Measurements from ENCODE around the gene MMADHC.

The MMADHC gene

DNA sequence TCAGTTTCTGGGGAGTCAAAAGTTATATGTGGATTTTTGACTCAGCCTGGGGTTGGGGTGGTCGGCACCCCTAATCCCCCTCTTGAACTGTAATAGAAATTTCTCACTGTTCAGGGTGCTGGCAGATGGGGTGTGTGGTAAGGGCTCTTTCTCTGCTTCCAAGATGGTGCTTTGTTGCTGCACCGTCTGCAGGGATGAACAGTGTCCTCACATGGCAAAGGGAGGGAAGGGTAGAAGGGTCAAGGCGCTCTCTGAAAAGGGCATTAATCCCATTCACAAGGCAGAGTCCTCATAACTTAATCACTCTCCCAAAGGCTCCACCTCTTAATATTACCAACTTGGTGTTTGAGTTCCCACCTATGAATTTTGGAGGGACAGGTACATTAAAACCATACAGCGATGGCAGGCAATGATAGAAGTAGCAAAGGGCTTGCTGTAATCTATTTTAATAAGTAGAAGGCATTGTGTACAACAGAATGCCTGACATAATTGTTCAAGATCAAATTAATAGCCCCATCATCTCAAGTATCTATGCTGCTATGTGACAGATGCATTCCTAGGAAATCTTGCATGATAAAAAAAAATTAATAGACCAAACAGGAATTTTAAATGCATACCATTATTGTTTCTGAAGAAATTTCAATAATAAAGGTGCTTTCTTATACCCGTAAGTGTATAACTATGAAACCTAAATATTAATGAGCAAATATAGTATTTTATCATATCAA, 28.1 kb downstream of the MMADHC start:
- in situ Hi-C loops (cut with HindIII; ENCODE audit: low sequenced_read_pairs): loop anchor here (25.0 kb wide), 1 partner anchor 547 kb away; no protein-coding TSS in a partner anchor

- in situ Hi-C loops (cut with HindIII; ENCODE audit: low sequenced_read_pairs): loop anchor here (25.0 kb wide), 1 partner anchor 544 kb away; no protein-coding TSS in a partner anchor
Measured at GRCh38 chr2:149556452-149556851, 31.1 kb downstream of the MMADHC start.

- in situ Hi-C loops (cut with HindIII; ENCODE audit: low sequenced_read_pairs): loop anchor here (25.0 kb wide), 1 partner anchor 541 kb away; no protein-coding TSS in a partner anchor
Measured at GRCh38 chr2:149552830-149553229, 34.7 kb downstream of the MMADHC start.

GRCh38 chr2:149552226-149552625, 35.3 kb downstream of the MMADHC start:
- in situ Hi-C loops (cut with HindIII; ENCODE audit: low sequenced_read_pairs): loop anchor here (25.0 kb wide), 1 partner anchor 540 kb away; no protein-coding TSS in a partner anchor

GRCh38 chr2:149544692-149545091, 42.9 kb downstream of the MMADHC start:
- in situ Hi-C loops (cut with HindIII; ENCODE audit: low sequenced_read_pairs): no loop called here

- in situ Hi-C loops (cut with HindIII; ENCODE audit: low sequenced_read_pairs): no loop called here
Measured at GRCh38 chr2:149543845-149544244, 43.7 kb downstream of the MMADHC start.

GRCh38 chr2:149540138-149540537, 47.4 kb downstream of the MMADHC start:
- in situ Hi-C loops (cut with HindIII; ENCODE audit: low sequenced_read_pairs): no loop called here

DNA sequence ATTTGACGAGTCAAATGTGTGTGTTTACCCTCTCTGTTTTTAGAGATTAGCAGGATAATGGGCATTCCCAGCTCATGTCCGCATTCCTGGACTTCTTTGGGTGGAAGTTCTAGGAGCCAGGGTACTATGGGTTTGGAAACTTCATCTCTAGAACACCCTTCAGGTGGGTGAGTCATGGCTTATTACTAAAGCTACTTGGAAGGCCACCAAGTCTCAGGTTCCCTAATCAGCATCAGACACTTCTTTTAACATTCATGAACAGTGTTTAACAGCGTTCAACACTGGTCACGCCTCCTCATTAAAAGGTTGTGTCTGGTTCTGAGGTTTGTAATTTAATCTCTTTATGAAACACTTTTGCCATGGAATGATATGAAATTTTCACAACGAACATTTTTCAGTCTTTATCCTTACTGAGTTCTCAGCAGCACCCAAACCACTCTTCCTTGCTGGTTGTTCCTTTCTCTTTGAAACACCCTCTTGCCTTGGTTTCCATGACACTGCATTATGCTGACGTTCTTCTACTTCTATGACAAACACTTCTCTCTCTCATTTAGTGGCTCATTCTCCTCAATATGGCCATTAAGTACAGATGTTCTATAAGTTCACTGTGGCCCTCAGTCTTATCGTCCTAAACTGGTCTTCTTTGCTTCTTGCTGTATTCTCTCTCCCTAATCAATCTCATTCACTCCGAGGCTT, 49.3 kb downstream of the MMADHC start:
- in situ Hi-C loops (cut with HindIII; ENCODE audit: low sequenced_read_pairs): no loop called here

GRCh38 chr2:149537092-149537726, 50.4 kb downstream of the MMADHC start:
- in situ Hi-C loops (cut with HindIII; ENCODE audit: low sequenced_read_pairs): no loop called here

DNA sequence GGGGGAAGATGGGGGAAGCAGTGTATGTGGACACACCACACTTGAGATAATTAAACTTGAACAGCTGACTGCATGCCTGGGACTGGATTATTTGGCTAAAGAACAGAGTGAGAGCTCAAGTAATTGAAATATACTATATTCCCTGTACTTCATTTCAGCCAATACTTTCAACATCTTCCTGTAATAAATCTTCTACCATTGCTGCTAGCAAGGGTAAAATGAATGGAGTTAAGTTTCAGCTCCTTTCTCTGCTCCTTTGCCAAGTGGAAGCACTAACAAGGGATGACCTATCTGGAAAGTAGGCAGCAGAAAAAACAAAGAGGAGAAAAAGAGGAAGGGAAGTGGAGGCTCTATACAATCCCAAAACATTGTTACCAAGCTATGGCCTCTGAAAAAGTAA, 50.9 kb downstream of the MMADHC start:
- in situ Hi-C loops (cut with HindIII; ENCODE audit: low sequenced_read_pairs): no loop called here

- in situ Hi-C loops (cut with HindIII; ENCODE audit: low sequenced_read_pairs): no loop called here
Measured at GRCh38 chr2:149534674-149535073, 52.9 kb downstream of the MMADHC start.

- in situ Hi-C loops (cut with HindIII; ENCODE audit: low sequenced_read_pairs): no loop called here
Measured at GRCh38 chr2:149528983-149529382, 58.6 kb downstream of the MMADHC start.

- in situ Hi-C loops (cut with HindIII; ENCODE audit: low sequenced_read_pairs): no loop called here
Measured at GRCh38 chr2:149527998-149528755, 59.4 kb downstream of the MMADHC start.

- in situ Hi-C loops (cut with HindIII; ENCODE audit: low sequenced_read_pairs): no loop called here
Measured at GRCh38 chr2:149526689-149527088, 60.9 kb downstream of the MMADHC start.

DNA sequence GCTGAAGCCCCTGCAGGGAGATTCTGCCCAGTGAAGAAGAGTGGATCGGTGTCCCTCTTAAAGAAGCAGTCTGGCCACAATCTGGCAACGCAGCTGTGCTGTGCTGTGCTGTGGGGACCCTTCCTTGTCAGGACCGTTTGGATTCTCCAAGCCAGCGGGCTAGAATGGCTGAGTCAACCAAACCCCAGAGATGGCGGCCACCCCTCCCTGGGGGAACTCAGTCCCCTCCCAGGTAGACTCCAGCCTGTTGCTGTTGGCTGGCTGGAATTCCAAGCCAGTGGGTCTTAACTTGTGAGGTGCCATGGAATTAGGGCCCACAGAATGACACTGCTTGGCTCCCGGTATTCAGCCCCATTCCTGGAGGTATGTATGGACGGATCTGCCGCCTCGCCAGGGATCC, 62.3 kb downstream of the MMADHC start:
- in situ Hi-C loops (cut with HindIII; ENCODE audit: low sequenced_read_pairs): no loop called here

All from DLD1 (cell line).